MM.1S (cell line): ENCODE data around the gene SMAD3.
"Not testable (repeated sequence)": the region's sequence is repeated elsewhere in the genome, so short reads cannot be mapped to it uniquely, and the experiment has no call there.

ENCODE experiments used
- DNase-seq: peaks from one replicate; pipeline ENCODE4 v3.0.0-alpha.2; 2015
- H2AFZ ChIP-seq: fragments of 300-600 bp; sonication (generic); 2 replicates; pipeline ENCODE4 v1.6.0; 2016; ENCODE audit warnings: antibody characterized with exemption, low read length
- H3F3A ChIP-seq: fragments of 300-600 bp; sonication (generic); 2 replicates; pipeline ENCODE4 v1.6.1; 2016; ENCODE audit warnings: mild to moderate bottlenecking, antibody characterized with exemption, low read length, moderate library complexity, mixed read lengths; ENCODE audit not compliant: insufficient read depth
- H3K27ac ChIP-seq: fragments of 300-600 bp; sonication (generic); 2 replicates; pipeline ENCODE4 v1.5.1; 2016; ENCODE audit warnings: mild to moderate bottlenecking, low read length
- H3K27me3 ChIP-seq: fragments of 300-600 bp; sonication (generic); replicated peaks from 2 replicates; pipeline ENCODE4 v1.6.0; 2016; ENCODE audit warnings: low read length; ENCODE audit not compliant: insufficient read depth
- H3K36me3 ChIP-seq: fragments of 300-600 bp; sonication (generic); replicated peaks from 2 replicates; pipeline ENCODE4 v1.6.1; 2016; ENCODE audit warnings: mild to moderate bottlenecking, low read length, mixed read lengths; ENCODE audit not compliant: insufficient read depth
- H3K4me1 ChIP-seq: fragments of 300-600 bp; sonication (generic); 2 replicates; pipeline ENCODE4 v1.6.1; 2016; ENCODE audit warnings: low read length, mixed read lengths
- H3K4me2 ChIP-seq: fragments of 300-600 bp; sonication (generic); 2 replicates; pipeline ENCODE4 v1.6.0; 2016; ENCODE audit warnings: low read depth, low read length
- H3K4me3 ChIP-seq: fragments of 300-600 bp; sonication (generic); 2 replicates; pipeline ENCODE4 v1.5.1; 2016; ENCODE audit warnings: low read length, mixed read lengths
- H3K79me2 ChIP-seq: fragments of 300-600 bp; sonication (generic); 2 replicates; pipeline ENCODE4 v1.6.1; 2016; ENCODE audit warnings: mixed run types, low read length, mixed read lengths
- H3K9ac ChIP-seq: fragments of 300-600 bp; sonication (generic); 2 replicates; pipeline ENCODE4 v1.6.1; 2016; ENCODE audit warnings: low read length, mixed read lengths
- H3K9me2 ChIP-seq: fragments of 300-600 bp; sonication (generic); replicated peaks from 2 replicates; pipeline ENCODE4 v1.6.1; 2016; ENCODE audit warnings: mild to moderate bottlenecking, low read length, mixed read lengths; ENCODE audit not compliant: insufficient read depth
- H3K9me3 ChIP-seq: fragments of 300-600 bp; sonication (generic); replicated peaks from 2 replicates; pipeline ENCODE4 v1.6.1; 2016; ENCODE audit warnings: mild to moderate bottlenecking, low read length, mixed read lengths; ENCODE audit not compliant: insufficient read depth
- H4K20me1 ChIP-seq: fragments of 300-600 bp; sonication (generic); 2 replicates; pipeline ENCODE4 v1.6.1; 2016; ENCODE audit warnings: mild to moderate bottlenecking, low read length, moderate library complexity, mixed read lengths; ENCODE audit not compliant: insufficient read depth
- CTCF ChIP-seq: fragments of 300-600 bp; sonication (generic); IDR thresholded peaks from 2 replicates; pipeline ENCODE4 v1.5.1; 2016; ENCODE audit warnings: antibody characterized with exemption, low read length, mixed read lengths
- EZH2 ChIP-seq: fragments of 300-600 bp; sonication (generic); optimal IDR thresholded peaks from 2 replicates; pipeline ENCODE3; 2017; ENCODE audit warnings: low read depth, mild to moderate bottlenecking, antibody characterized with exemption, low read length, mixed read lengths
- EZH2phosphoT487 ChIP-seq: fragments of 300-600 bp; sonication (generic); IDR thresholded peaks from 2 replicates; pipeline ENCODE4 v1.6.1; 2018; ENCODE audit warnings: antibody characterized with exemption, low read length

SMAD3 gene

DNA sequence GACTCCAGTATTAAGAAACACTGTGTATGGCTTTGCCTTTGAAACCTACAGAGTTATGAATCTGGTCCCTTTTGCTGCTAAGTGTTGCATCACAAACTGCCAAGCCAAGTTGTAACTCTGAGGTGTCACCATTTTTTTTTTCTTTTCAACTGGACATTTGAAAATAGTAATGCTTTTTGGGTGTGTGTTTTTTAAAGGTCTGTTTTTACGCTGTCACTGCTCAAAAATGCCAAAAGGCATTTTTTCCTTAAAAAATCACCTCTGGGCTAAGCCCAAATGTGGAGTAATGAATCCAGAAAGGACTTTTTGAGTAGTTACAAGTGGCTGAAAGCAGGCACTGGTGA is 9.5 kb downstream of the SMAD3 start:
- Histone ChIP-seq H3F3A (peaks cover 7% of the 10 kb centered on the region; the same call in 1 of the 2 replicates), H3K27me3 (no peaks in the 10 kb centered on the region), H4K20me1 (no peaks in the 10 kb centered on the region), H2AFZ (no peak overlapping the region), H3K27ac (peak overlapping the region; percentile 26; the same call in 1 of the 2 replicates), H3K4me2 (peak overlapping the region; percentile 67; the same call in 1 of the 2 replicates), H3K4me3 (no peak overlapping the region), H3K4me1 (peaks cover 46% of the 10 kb centered on the region), H3K9me2 (no peaks in the 10 kb centered on the region), H3K79me2 (peaks cover 70% of the 10 kb centered on the region), H3K9me3 (no peaks in the 10 kb centered on the region), H3K36me3 (no peaks in the 10 kb centered on the region), H3K9ac (no peak overlapping the region)
- TF ChIP-seq CTCF, result no peak
- no peak for TF ChIP-seq EZH2phosphoT487
- no peak for TF ChIP-seq EZH2
- no peak for DNase-seq

- Histone ChIP-seq H3F3A (peaks cover 14% of the 10 kb centered on the region; the same call in 1 of the 2 replicates), H3K79me2 (peaks cover 62% of the 10 kb centered on the region), H3K4me1 (peaks cover 54% of the 10 kb centered on the region)
- H3K9me2 ChIP-seq, H3K9ac ChIP-seq, DNase-seq, H2AFZ ChIP-seq, H4K20me1 ChIP-seq, H3K27ac ChIP-seq, H3K4me3 ChIP-seq, H3K27me3 ChIP-seq, H3K36me3 ChIP-seq, H3K9me3 ChIP-seq, H3K4me2 ChIP-seq: not testable (repeated sequence)
Observed at GRCh38 chr15:67075555-67076135, 10.2 kb downstream of the SMAD3 start.

- Histone ChIP-seq H3K9ac (no peak overlapping the region), H3K27me3 (no peaks in the 10 kb centered on the region), H3K27ac (no peak overlapping the region), H4K20me1 (no peaks in the 10 kb centered on the region), H3K4me3 (no peak overlapping the region), H3K9me2 (no peaks in the 10 kb centered on the region), H3K9me3 (no peaks in the 10 kb centered on the region), H3K36me3 (no peaks in the 10 kb centered on the region), H2AFZ (no peak overlapping the region), H3K4me1 (peaks cover 60% of the 10 kb centered on the region), H3K4me2 (no peak overlapping the region), H3K79me2 (peaks cover 55% of the 10 kb centered on the region), H3F3A (peaks cover 21% of the 10 kb centered on the region; the same call in 1 of the 2 replicates)
- TF ChIP-seq EZH2 (no peak), EZH2phosphoT487 (no peak), CTCF (no peak)
- DNase-seq, result no peak
Observed at GRCh38 chr15:67076147-67076843, 10.9 kb downstream of the SMAD3 start.
